Neural cell (in vitro differentiated cells): ENCODE data around the gene PRSS2. TPM values are rescaled to one million over a fixed set of nuclear protein-coding genes. Genes with fewer than 3 reads are reported as not detected.
"Not testable (repeated sequence)": the region's sequence is repeated elsewhere in the genome, so short reads cannot be mapped to it uniquely, and the experiment has no call there.

Source experiments
- H2AFZ ChIP-seq: fragments of 200-600, 300-800 bp; sonication (generic), shearing (Covaris generic); 2 replicates; pipeline ENCODE4 v1.6.0; 2014; ENCODE audit warnings: low read depth, mild to moderate bottlenecking, antibody characterized with exemption, low read length, moderate library complexity
- H3F3A ChIP-seq: fragments of 200-600 bp; shearing (Covaris generic); 2 replicates; pipeline ENCODE4 v1.6.1; 2016; ENCODE audit warnings: mild to moderate bottlenecking, moderate library complexity, mixed read lengths, antibody characterized with exemption, low read length; ENCODE audit not compliant: insufficient read depth, poor library complexity, severe bottlenecking
- H3K27ac ChIP-seq: fragments of 200-600, 300-800 bp; sonication (generic), shearing (Covaris generic); 2 replicates; pipeline ENCODE4 v1.5.1; 2014; ENCODE audit warnings: mild to moderate bottlenecking, low read length, moderate library complexity
- H3K27me3 ChIP-seq: fragments of 300-800, 200-600 bp; sonication (generic), shearing (Covaris generic); 2 replicates; pipeline ENCODE4 v1.6.0; 2014; ENCODE audit warnings: mild to moderate bottlenecking, low read depth, low read length, moderate library complexity; ENCODE audit not compliant: insufficient read depth
- H3K36me3 ChIP-seq: fragments of 300-800, 200-600 bp; sonication (generic), shearing (Covaris generic); 2 replicates; pipeline ENCODE4 v1.5.1; 2014; ENCODE audit warnings: mild to moderate bottlenecking, antibody characterized with exemption, low read length, moderate library complexity; ENCODE audit not compliant: insufficient read depth
- H3K4me2 ChIP-seq: fragments of 300-800, 200-600 bp; sonication (generic), shearing (Covaris generic); 2 replicates; pipeline ENCODE4 v1.6.0; 2014; ENCODE audit warnings: mild to moderate bottlenecking, low read length
- H3K4me3 ChIP-seq: fragments of 300-800, 200-600 bp; sonication (generic), shearing (Covaris generic); 2 replicates; pipeline ENCODE4 v1.5.1; 2014; ENCODE audit warnings: mild to moderate bottlenecking, low read length, moderate library complexity
- H3K79me2 ChIP-seq: fragments of 200-600 bp; shearing (Covaris generic); replicated peaks from 2 replicates; pipeline ENCODE4 v1.6.0; 2014; ENCODE audit warnings: mild to moderate bottlenecking, low read length, moderate library complexity; ENCODE audit not compliant: insufficient read depth
- H3K9ac ChIP-seq: fragments of 300-800, 200-600 bp; sonication (generic), shearing (Covaris generic); 2 replicates; pipeline ENCODE4 v1.6.1; 2016; ENCODE audit warnings: mild to moderate bottlenecking, low read length, mixed read lengths
- H3K9me2 ChIP-seq: fragments of 200-600 bp; shearing (Covaris generic); 2 replicates; pipeline ENCODE4 v1.6.1; 2016; ENCODE audit warnings: mild to moderate bottlenecking, low read length, mixed read lengths; ENCODE audit not compliant: insufficient read depth
- H3K9me3 ChIP-seq: fragments of 200-600, 300-800 bp; sonication (generic), shearing (Covaris generic); 2 replicates; pipeline ENCODE4 v1.6.1; 2016; ENCODE audit warnings: mild to moderate bottlenecking, mixed run types, low read length, moderate library complexity, mixed read lengths
- H4K20me1 ChIP-seq: fragments of 200-600 bp; shearing (Covaris generic); 2 replicates; pipeline ENCODE4 v1.6.1; 2016; ENCODE audit warnings: mild to moderate bottlenecking, mixed run types; ENCODE audit not compliant: insufficient read depth
- EP300 ChIP-seq: fragments of 450-650 bp; conservative IDR thresholded peaks from 2 replicates; pipeline ENCODE4 v1.6.1; 2014; ENCODE audit warnings: antibody characterized with exemption, mild to moderate bottlenecking, moderate library complexity; ENCODE audit not compliant: poor library complexity, severe bottlenecking
- EZH2 ChIP-seq: fragments of 200-600, 300-800 bp; shearing (Covaris generic), sonication (generic); IDR thresholded peaks from 2 replicates; pipeline ENCODE4 v1.6.1; 2014; ENCODE audit warnings: antibody characterized with exemption, low read length, borderline replicate concordance, mild to moderate bottlenecking; ENCODE audit not compliant: insufficient read depth, poor library complexity, severe bottlenecking
- MXI1 ChIP-seq: fragments of 450-650 bp; conservative IDR thresholded peaks from 2 replicates; pipeline ENCODE4 v1.6.1; 2014; ENCODE audit warnings: antibody characterized with exemption, mild to moderate bottlenecking; ENCODE audit not compliant: poor library complexity, severe bottlenecking
- POLR2AphosphoS5 ChIP-seq: IDR thresholded peaks from 2 replicates; pipeline ENCODE4 v1.6.1; 2012
- RAD21 ChIP-seq: fragments of 450-650 bp; conservative IDR thresholded peaks from 2 replicates; pipeline ENCODE4 v1.6.1; 2014; ENCODE audit warnings: antibody characterized with exemption, mild to moderate bottlenecking, moderate library complexity
- REST ChIP-seq: IDR thresholded peaks from 2 replicates; pipeline ENCODE4 v1.6.1; 2012; ENCODE audit warnings: borderline replicate concordance
- SMC3 ChIP-seq: fragments of 450-650 bp; conservative IDR thresholded peaks from 2 replicates; pipeline ENCODE4 v1.6.1; 2014; ENCODE audit warnings: antibody characterized with exemption, mild to moderate bottlenecking, moderate library complexity; ENCODE audit not compliant: poor library complexity
- TAF1 ChIP-seq: IDR thresholded peaks from 2 replicates; pipeline ENCODE4 v1.6.1; 2012; ENCODE audit warnings: low read depth
- polyA plus RNA-seq: library from polyadenylated mRNA; depleted of rRNA; stranded (reverse); fragments of >200 nt; gene quantifications from 2 replicates; pipeline ENCODE4 v1.2.3, GENCODE V29; 2014
- TF ChIP-seq, protein P1 (sequence below): fragments of 450-650 bp; IDR thresholded peaks from 2 replicates; pipeline ENCODE4 v1.5.1; 2014; ENCODE audit warnings: antibody characterized with exemption, mild to moderate bottlenecking, moderate library complexity; ENCODE audit not compliant: poor library complexity, severe bottlenecking

Gene PRSS2
- polyA plus RNA-seq, 1 donor from 2014 or later, result not detected

GRCh38 chr7:142746264-142746663 is 24.5 kb upstream of the PRSS2 start:
- H3K79me2 ChIP-seq, result no peaks in the 10 kb centered on the region
- no peak overlapping the region for H3K9ac ChIP-seq
- no peaks in the 10 kb centered on the region for H4K20me1 ChIP-seq
- TF ChIP-seq EP300 (no peak), POLR2AphosphoS5 (no peak), REST (no peak), MXI1 (no peak)
- TF ChIP-seq, protein P1, sequence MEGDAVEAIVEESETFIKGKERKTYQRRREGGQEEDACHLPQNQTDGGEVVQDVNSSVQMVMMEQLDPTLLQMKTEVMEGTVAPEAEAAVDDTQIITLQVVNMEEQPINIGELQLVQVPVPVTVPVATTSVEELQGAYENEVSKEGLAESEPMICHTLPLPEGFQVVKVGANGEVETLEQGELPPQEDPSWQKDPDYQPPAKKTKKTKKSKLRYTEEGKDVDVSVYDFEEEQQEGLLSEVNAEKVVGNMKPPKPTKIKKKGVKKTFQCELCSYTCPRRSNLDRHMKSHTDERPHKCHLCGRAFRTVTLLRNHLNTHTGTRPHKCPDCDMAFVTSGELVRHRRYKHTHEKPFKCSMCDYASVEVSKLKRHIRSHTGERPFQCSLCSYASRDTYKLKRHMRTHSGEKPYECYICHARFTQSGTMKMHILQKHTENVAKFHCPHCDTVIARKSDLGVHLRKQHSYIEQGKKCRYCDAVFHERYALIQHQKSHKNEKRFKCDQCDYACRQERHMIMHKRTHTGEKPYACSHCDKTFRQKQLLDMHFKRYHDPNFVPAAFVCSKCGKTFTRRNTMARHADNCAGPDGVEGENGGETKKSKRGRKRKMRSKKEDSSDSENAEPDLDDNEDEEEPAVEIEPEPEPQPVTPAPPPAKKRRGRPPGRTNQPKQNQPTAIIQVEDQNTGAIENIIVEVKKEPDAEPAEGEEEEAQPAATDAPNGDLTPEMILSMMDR, result no peak
- H3K36me3 ChIP-seq, result no peaks in the 10 kb centered on the region
- no peak overlapping the region for H2AFZ ChIP-seq
- H3F3A ChIP-seq, result no peaks in the 10 kb centered on the region
- no peaks in the 10 kb centered on the region for H3K27me3 ChIP-seq
- no peak overlapping the region for H3K4me2 ChIP-seq
- H3K9me2 ChIP-seq, result no peaks in the 10 kb centered on the region
- H3K4me3 ChIP-seq, result no peak overlapping the region
- no peaks in the 10 kb centered on the region for H3K9me3 ChIP-seq
- no peak overlapping the region for H3K27ac ChIP-seq

- H3K79me2 ChIP-seq, H3K4me3 ChIP-seq, H3K27ac ChIP-seq, H3K9ac ChIP-seq, H3K9me2 ChIP-seq, H3K27me3 ChIP-seq, H3F3A ChIP-seq, H3K36me3 ChIP-seq, H2AFZ ChIP-seq, H3K4me2 ChIP-seq, H4K20me1 ChIP-seq, H3K9me3 ChIP-seq: not testable (repeated sequence)
These were observed 22.4 kb upstream of the PRSS2 start for GRCh38 chr7:142748410-142748809.

- Histone ChIP-seq H4K20me1 (no peaks in the 10 kb centered on the region), H3K4me2 (no peak within 1 kb of the TSS), H3K27ac (no peak within 1 kb of the TSS), H2AFZ (no peak within 1 kb of the TSS), H3K9ac (no peak within 1 kb of the TSS), H3K9me2 (no peaks in the 10 kb centered on the region), H3K79me2 (no peaks in the 10 kb centered on the region), H3K4me3 (no peak within 1 kb of the TSS), H3K27me3 (no peaks in the 10 kb centered on the region), H3K9me3 (no peaks in the 10 kb centered on the region), H3K36me3 (no peaks in the 10 kb centered on the region), H3F3A (no peaks in the 10 kb centered on the region)
- TF ChIP-seq REST, result no peak
- no peak for TF ChIP-seq EP300
- TF ChIP-seq POLR2AphosphoS5, result no peak
- no peak for TF ChIP-seq SMC3
- no peak for TF ChIP-seq TAF1
- TF ChIP-seq, protein P1, result no peak
- no peak for TF ChIP-seq EZH2
- TF ChIP-seq MXI1, result no peak
- TF ChIP-seq RAD21, result no peak
These were observed 21.4 kb upstream of the PRSS2 start, which contains the start of gene PRSS1 for GRCh38 chr7:142749218-142749993. Gene PRSS1 (plus strand): TSS chr7:142749472. CDS start chr7:142749485, 13 bp downstream.
